GM10248 (cell line): ENCODE measurements around the gene ABCD2.
"Not testable (repeated sequence)": the region's sequence is repeated elsewhere in the genome, so short reads cannot be mapped to it uniquely, and the experiment has no call there.

Experiments used
- CTCF ChIA-PET: fragments of 300-600 bp; sonication (Branson Sonifier 250); formaldehyde crosslinking; extraction: SDS; loops from one replicate; lab custom pipeline; 2021; ENCODE audit warnings: antibody characterized with exemption; lab: Yijun Ruan, JAX
- POLR2A ChIA-PET: fragments of 350-650 bp; sonication (Branson Sonifier 250); formaldehyde crosslinking; extraction: SDS; loops from one replicate; lab custom pipeline; 2020; ENCODE audit warnings: antibody characterized with exemption; lab: Yijun Ruan, JAX
- DNase-seq: peaks from one replicate; pipeline ENCODE4 v3.0.0; 2012; ENCODE audit errors: extremely low spot score
- TF ChIP-seq, protein P1 (sequence below): IDR thresholded peaks from 2 replicates; pipeline ENCODE4 v1.5.1; 2012; ENCODE audit warnings: mild to moderate bottlenecking, low read depth; ENCODE audit errors: extremely low read depth, missing control alignments, control extremely low read depth

The ABCD2 gene

DNA sequence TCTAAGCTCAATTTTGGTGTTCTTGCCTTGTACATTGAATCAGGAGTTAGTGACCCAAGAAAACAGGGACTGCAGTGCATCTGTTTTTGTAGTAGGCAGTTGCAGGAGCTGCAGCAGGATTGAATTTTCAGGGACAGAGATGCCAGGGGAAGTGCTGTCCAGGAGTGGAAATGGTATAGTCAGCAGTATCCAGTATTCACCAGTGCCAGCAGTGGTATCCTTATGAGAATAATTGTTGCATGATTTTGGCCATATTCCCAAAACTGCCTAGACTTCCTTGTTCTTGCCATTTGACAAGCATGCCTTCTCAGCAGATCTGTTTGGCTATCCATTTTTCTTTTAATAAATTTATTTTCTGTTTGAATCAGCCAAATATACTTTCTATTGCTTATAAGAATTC, 18.6 kb upstream of the ABCD2 start:
- POLR2A ChIA-PET, result no interaction called here
- CTCF ChIA-PET, result interaction anchor here (1.2 to 1.5 kb wide), 2 partner anchors 9 to 17 kb away, joined by 3 to 4 read pairs; no protein-coding TSS in a partner anchor
- TF ChIP-seq, protein P1, sequence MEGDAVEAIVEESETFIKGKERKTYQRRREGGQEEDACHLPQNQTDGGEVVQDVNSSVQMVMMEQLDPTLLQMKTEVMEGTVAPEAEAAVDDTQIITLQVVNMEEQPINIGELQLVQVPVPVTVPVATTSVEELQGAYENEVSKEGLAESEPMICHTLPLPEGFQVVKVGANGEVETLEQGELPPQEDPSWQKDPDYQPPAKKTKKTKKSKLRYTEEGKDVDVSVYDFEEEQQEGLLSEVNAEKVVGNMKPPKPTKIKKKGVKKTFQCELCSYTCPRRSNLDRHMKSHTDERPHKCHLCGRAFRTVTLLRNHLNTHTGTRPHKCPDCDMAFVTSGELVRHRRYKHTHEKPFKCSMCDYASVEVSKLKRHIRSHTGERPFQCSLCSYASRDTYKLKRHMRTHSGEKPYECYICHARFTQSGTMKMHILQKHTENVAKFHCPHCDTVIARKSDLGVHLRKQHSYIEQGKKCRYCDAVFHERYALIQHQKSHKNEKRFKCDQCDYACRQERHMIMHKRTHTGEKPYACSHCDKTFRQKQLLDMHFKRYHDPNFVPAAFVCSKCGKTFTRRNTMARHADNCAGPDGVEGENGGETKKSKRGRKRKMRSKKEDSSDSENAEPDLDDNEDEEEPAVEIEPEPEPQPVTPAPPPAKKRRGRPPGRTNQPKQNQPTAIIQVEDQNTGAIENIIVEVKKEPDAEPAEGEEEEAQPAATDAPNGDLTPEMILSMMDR, result no peak
- DNase-seq, result no peak

DNA sequence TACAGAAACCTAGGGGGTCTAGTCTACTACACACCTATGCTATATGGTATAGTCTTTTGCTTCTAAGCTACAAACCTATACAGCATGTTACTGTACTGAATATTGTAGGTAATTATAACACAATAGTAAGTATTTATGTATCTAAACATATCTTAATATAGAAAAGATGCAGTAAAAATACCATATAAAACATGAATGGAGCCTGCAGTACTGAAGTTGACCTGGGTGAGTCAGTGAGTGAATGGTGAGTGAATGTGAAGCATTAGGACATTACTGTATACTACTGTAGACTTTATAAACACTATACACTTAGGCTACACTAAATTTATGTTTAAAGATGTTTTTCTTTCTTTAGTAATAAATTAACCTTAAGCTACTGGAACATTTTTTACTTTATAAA, 13.1 kb upstream of the ABCD2 start:
- ChIA-PET POLR2A (no interaction called here), CTCF (interaction anchor here (1.1 kb wide), 1 partner anchor 9 kb away, joined by 3 read pairs; no protein-coding TSS in a partner anchor)
- no peak for DNase-seq

DNA sequence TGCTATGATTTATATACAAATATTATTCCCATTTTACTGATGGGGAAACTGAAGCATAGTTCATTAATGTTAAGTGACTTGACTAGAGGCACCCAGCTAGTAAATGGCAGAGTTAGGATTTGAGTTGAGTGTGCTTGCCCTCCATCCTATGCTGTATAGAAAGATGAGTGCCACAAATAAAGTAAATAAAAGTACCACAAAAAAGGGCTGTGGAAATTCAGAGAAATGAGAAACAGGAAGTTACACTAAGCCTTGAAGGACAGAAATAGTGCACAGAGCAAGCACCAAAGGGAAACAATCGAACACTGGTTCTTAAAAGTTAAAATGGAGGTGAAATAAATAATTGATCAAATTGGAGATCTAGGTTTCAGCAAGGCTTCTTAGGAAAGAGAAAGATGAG, 9.2 kb upstream of the ABCD2 start:
- POLR2A ChIA-PET, result no interaction called here
- TF ChIP-seq, protein P1, result no peak
- CTCF ChIA-PET, result interaction anchor here (0.7 to 1.5 kb wide), 3 partner anchors 9 to 225 kb away, joined by 3 to 4 read pairs (median 4); partner anchors contain the start of gene ABCD2
- DNase-seq, result no peak

More for the DNA sequence above, 13.1 kb upstream of the ABCD2 start:
- TF ChIP-seq, protein P1, result no peak

DNA sequence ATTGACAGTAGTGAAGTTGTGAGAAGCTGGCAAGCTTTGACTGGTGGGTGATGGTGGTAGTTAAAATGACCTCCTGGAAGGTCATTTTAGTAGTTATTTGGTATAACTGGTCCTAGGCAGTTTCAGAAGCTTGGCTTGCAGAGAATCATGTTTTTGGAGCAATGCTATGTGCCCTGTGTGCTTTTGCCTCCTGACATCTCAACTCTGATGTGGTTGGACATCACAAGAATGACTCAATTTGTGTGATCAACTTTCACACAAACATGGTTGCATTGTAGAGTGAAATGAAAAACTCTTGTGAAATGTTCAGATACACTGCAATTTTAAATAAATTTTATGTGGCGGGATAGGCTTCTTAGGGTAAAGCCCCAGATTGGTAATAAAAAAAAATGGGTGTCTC, 8.3 kb upstream of the ABCD2 start:
- ChIA-PET CTCF (no interaction called here), POLR2A (no interaction called here)
- no peak for DNase-seq
- TF ChIP-seq, protein P1, result no peak

DNA sequence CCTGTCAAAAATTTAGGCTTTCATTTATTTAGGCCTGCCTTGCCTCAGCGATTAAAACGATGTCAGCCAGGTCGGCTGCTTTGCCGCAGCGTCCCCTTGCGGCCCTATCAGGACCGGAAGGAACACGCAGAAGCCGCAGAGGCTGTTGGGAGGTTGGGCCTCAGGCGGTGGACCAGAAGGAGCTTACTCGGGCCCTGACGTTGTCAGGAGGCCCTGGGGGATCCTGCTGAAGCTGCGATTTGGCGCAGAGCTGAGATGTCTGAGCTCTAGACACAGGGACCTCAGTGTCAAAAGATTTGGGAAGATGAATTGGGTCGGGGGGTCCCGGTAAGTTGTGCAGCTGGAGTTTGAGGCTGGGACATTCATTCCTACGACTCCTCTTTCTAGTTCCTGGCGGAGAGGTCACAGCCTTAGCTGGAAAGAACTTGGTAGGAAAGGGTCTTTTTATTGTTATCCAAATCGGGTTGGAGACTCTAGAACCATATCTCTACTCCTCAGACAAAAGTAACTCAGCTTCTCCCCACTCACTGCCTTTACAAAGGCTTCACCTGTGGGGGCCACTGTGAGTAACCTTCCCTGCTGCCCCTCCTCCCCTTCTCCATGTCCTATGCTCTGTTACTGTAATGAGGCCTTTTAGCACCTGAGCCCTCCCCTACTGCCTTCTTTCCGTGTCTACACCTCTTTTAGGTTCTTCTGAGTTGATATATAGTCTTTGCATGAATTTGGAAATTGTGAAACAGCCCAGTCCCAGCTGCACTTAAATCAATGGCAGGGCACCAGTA, 6.6 kb upstream of the ABCD2 start:
- CTCF ChIA-PET, result interaction anchor here (0.9 to 1.1 kb wide), 2 partner anchors 9 to 28 kb away, joined by 3 to 4 read pairs; no protein-coding TSS in a partner anchor
- DNase-seq, result no peak
- POLR2A ChIA-PET, result no interaction called here
- TF ChIP-seq, protein P1, result no peak

DNA sequence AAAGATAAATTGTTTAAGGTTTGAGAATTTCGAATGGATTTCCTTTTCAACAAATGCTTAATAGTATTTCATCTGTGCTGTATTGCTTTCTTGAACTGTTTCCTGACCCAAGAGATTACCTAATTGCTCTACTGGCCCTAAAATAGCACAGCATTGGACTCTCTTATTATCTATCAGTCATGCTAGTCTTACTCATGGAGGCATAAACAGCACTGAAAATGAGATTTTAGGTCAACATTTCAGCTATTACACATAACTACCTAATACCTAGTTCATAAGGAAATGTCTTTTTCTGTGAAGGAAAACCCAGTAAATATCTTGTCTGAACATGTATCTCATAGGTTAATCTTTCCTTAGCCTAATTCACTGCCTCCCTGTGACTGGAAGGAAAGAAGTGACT, 4.3 kb upstream of the ABCD2 start:
- POLR2A ChIA-PET, result no interaction called here
- TF ChIP-seq, protein P1, result no peak
- DNase-seq, result no peak
- CTCF ChIA-PET, result no interaction called here

DNA sequence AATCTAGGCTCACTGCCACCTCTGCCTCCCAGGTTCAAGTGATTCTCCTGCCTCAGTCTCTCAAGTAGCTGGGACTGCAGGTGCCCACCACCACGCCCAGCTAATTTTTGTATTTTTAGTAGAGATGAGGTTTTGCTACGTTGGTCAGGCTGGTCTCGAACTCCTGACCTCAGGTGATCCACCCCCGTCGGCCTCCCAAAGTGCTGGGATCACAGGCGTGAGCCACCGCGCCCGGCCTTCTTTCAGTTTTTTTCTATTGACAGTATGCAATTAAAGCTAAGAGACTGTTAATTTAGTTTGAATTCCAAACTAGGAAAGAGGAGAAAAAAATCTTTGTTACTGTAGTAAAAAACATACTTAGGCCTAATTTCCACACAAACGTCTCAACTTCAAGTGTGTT, 3.6 kb upstream of the ABCD2 start:
- CTCF ChIA-PET, POLR2A ChIA-PET, DNase-seq: not testable (repeated sequence)
